GM12878 (cell line): ENCODE measurements around the gene ARHGAP26. TPM values are rescaled to one million over a fixed set of nuclear protein-coding genes. Genes with fewer than 3 reads are reported as not detected.

Source experiments
- ATAC-seq: fragments of 200-7000 bp; cut with Tn5 transposase; 3 replicates; pipeline ENCODE4 v1.9.1; 2020; ENCODE audit warnings: mild to moderate bottlenecking, moderate library complexity
- BruUV-seq: library from RNA; stranded (reverse); fragments of 400-500 nt; replicated peaks from 2 replicates; lab custom pipeline; 2021; lab: Mats Ljungman, UMichigan
- CTCF ChIA-PET: fragments of 300-600 bp; sonication (Branson Sonifier 250); formaldehyde crosslinking; extraction: SDS; loops from one replicate; lab custom pipeline; 2021; ENCODE audit warnings: inconsistent platforms; lab: Yijun Ruan, JAX
- POLR2A ChIA-PET: fragments of 350-600 bp; formaldehyde crosslinking; extraction: SDS; loops from one replicate; lab custom pipeline; 2021; ENCODE audit warnings: inconsistent platforms; lab: Charles Lee
- RAD21 ChIA-PET: fragments of 300-600 bp; sonication (Branson Sonifier 250); formaldehyde crosslinking; loops from one replicate; lab custom pipeline; 2023; ENCODE audit warnings: antibody characterized with exemption; ENCODE audit not compliant: unreplicated experiment; lab: Charles Lee
- SMC1A ChIA-PET: fragments of 300-600 bp; sonication (Branson Sonifier 250); formaldehyde crosslinking; loops from one replicate; lab custom pipeline; 2023; ENCODE audit not compliant: unreplicated experiment, uncharacterized antibody; lab: Charles Lee
- DNase-seq: peaks from one replicate; pipeline ENCODE4 v3.0.0-alpha.2; 2011; ENCODE audit warnings: low read depth, low spot score
- FAIRE-seq: peaks from 3 replicates; lab custom pipeline; 2011; peaks lifted over from hg19 to GRCh38; lab: Jason Lieb, UNC
- H2AFZ ChIP-seq: 2 replicates; pipeline ENCODE4 v1.6.0; 2011; ENCODE audit warnings: low read depth, low read length, control low read depth; ENCODE audit not compliant: control insufficient read depth
- H3K27ac ChIP-seq: 2 replicates; pipeline ENCODE4 v1.5.1; 2011; ENCODE audit warnings: control low read depth; ENCODE audit not compliant: control insufficient read depth, insufficient read depth
- H3K27me3 ChIP-seq, 2 experiments: replicated peaks in 1 of 2; 2 replicates each; pipeline versions ENCODE4 v1.6.0 to v1.6.1; 2011; ENCODE audit warnings: low read length in 1 of 2; ENCODE audit not compliant: control insufficient read depth in 2 of 2, insufficient read depth in 2 of 2
- H3K36me3 ChIP-seq, 2 experiments: 2 replicates each; pipeline ENCODE4 v1.5.1; 2011; ENCODE audit warnings: low read length in 1 of 2; ENCODE audit not compliant: control insufficient read depth in 2 of 2, insufficient read depth in 2 of 2
- H3K4me1 ChIP-seq: 2 replicates; pipeline ENCODE4 v1.6.1; 2011; ENCODE audit warnings: mild to moderate bottlenecking, low read length, moderate library complexity, mixed read lengths; ENCODE audit not compliant: control insufficient read depth, insufficient read depth
- H3K4me2 ChIP-seq: 2 replicates; pipeline ENCODE4 v1.6.0; 2011; ENCODE audit warnings: control low read depth; ENCODE audit not compliant: control insufficient read depth, insufficient read depth
- H3K4me3 ChIP-seq: fragments of 200-600 bp; sonication (generic); 2 replicates; pipeline ENCODE4 v1.5.1; 2016
- H3K79me2 ChIP-seq: 2 replicates; pipeline ENCODE4 v1.6.0; 2011; ENCODE audit warnings: low read length; ENCODE audit not compliant: control insufficient read depth, insufficient read depth
- H3K9ac ChIP-seq: 2 replicates; pipeline ENCODE4 v1.8.0; 2011; ENCODE audit warnings: low read length, control low read depth, mixed read lengths; ENCODE audit not compliant: control insufficient read depth, insufficient read depth
- H3K9me3 ChIP-seq: replicated peaks from 3 replicates; pipeline ENCODE4 v1.5.1; 2011; ENCODE audit warnings: mild to moderate bottlenecking, low read length; ENCODE audit not compliant: control insufficient read depth, insufficient read depth
- H4K20me1 ChIP-seq: 2 replicates; pipeline ENCODE4 v1.6.0; 2011; ENCODE audit not compliant: control insufficient read depth, insufficient read depth
- CBFB ChIP-seq: IDR thresholded peaks from 2 replicates; pipeline ENCODE4 v1.6.1; 2016; ENCODE audit warnings: antibody characterized with exemption, low read depth
- E2F8 ChIP-seq: fragments of 450-650 bp; IDR thresholded peaks from 2 replicates; pipeline ENCODE4 v1.6.1; 2018; ENCODE audit warnings: mild to moderate bottlenecking, low read depth, moderate library complexity; ENCODE audit not compliant: partially characterized antibody
- JUNB ChIP-seq: IDR thresholded peaks from 2 replicates; pipeline ENCODE4 v1.6.1; 2016; ENCODE audit warnings: antibody characterized with exemption, mild to moderate bottlenecking
- JUND ChIP-seq: IDR thresholded peaks from 2 replicates; pipeline ENCODE4 v1.6.1; 2012; ENCODE audit warnings: low read depth, mild to moderate bottlenecking, low read length, improper control_type of control experiment, moderate library complexity
- KDM1A ChIP-seq: fragments of 200-600 bp; sonication (generic); IDR thresholded peaks from 2 replicates; pipeline ENCODE4 v1.6.1; 2016; ENCODE audit warnings: borderline replicate concordance
- NBN ChIP-seq: fragments of 450-650 bp; IDR thresholded peaks from 2 replicates; pipeline ENCODE4 v1.6.1; 2016
- RUNX3 ChIP-seq: IDR thresholded peaks from 2 replicates; pipeline ENCODE4 v1.6.1; 2012; ENCODE audit warnings: low read length, inconsistent platforms
- STAT3 ChIP-seq: IDR thresholded peaks from 2 replicates; pipeline ENCODE4 v1.6.1; 2011; ENCODE audit warnings: low read depth, low read length, improper control_type of control experiment
- SUPT20H ChIP-seq: IDR thresholded peaks from 2 replicates; pipeline ENCODE4 v1.6.1; 2011; ENCODE audit warnings: low read depth, mild to moderate bottlenecking, low read length, moderate library complexity, borderline replicate concordance; ENCODE audit not compliant: control insufficient read depth
- SUZ12 ChIP-seq: fragments of 200-600 bp; sonication (generic); IDR thresholded peaks from one replicate; pipeline ENCODE4 v1.6.1; 2018; ENCODE audit warnings: antibody characterized with exemption, mild to moderate bottlenecking; ENCODE audit not compliant: unreplicated experiment
- ZNF622 ChIP-seq: fragments of 450-650 bp; IDR thresholded peaks from 2 replicates; pipeline ENCODE4 v1.6.1; 2017; ENCODE audit warnings: mild to moderate bottlenecking, inconsistent platforms
- WGBS: methylation state at CpG from one replicate; pipeline ENCODE4 v1.1.6; 2016; ENCODE audit warnings: low lambda C conversion rate; ENCODE audit not compliant: insufficient replicate concordance, insufficient coverage; ENCODE audit errors: missing lambda C conversion rate; 5-methylcytosine and 5-hydroxymethylcytosine counted together
- in situ Hi-C: fragments of 300-500 bp; cut with MboI; formaldehyde crosslinking; loops from 9 replicates; pipeline ENCODE4 v1.14.3; 2018; ENCODE audit warnings: mixed read lengths
- intact Hi-C: fragments of 100-400 bp; cut with micrococcal nuclease; formaldehyde crosslinking; loops from one replicate; pipeline ENCODE4 v1.14.2; 2022; ENCODE audit not compliant: unreplicated experiment
- polyA plus RNA-seq, 11 experiments: library from polyadenylated mRNA; depleted of rRNA in 4 of 11; unstranded in 6 of 11; stranded (reverse) in 5 of 11; fragments of >200 nt; fragmentation: Nextera tagmentation in 4 of 11; fragmentation: Illumina TruSeq in 1 of 11; extraction: Ambion mirVana in 4 of 11; extraction: Trizol in 1 of 11; gene quantifications; 1 replicate in 1 of 11; 2 replicates in 10 of 11; pipeline versions ENCODE4 v1.2.1 to v1.2.3, GENCODE V29; 2011 to 2016; ENCODE audit warnings: inconsistent platforms in 2 of 11, missing spikeins in 2 of 11, low read depth in 1 of 11
- total RNA-seq, 4 experiments: library from RNA; depleted of rRNA in 3 of 4; stranded (reverse); fragments of >200 nt in 3 of 4; fragmentation: Illumina TruSeq in 1 of 4; extraction: Trizol in 1 of 4; gene quantifications; 2 replicates each; pipeline versions ENCODE4 v1.2.1 to v1.2.3, GENCODE V29; 2013 to 2021

ARHGAP26 gene
- total and polyA plus RNA-seq, 10 of the 15 experiments (the other 5 are each of a cell fraction or from before 2014, with no cell fraction given), result 9.4 to 41.5 (median 19.3) TPM

- no peak for ATAC-seq
- Histone ChIP-seq H3K4me3 (no peak overlapping the region), H3K36me3 (no peaks in the 10 kb centered on the region), H3K9ac (no peak overlapping the region), H3K4me1 (no peaks in the 10 kb centered on the region), H3K27me3 (no peaks in the 10 kb centered on the region), H4K20me1 (no peaks in the 10 kb centered on the region), H3K4me2 (no peak overlapping the region), H3K79me2 (no peaks in the 10 kb centered on the region), H3K9me3 (no peaks in the 10 kb centered on the region; the same call in 2 of the 3 replicates), H2AFZ (no peak overlapping the region), H3K27ac (no peak overlapping the region)
- 45% methylated on average over 2 of the region's 2 CpGs for WGBS
- intact Hi-C loops (no loop called here), in situ Hi-C loops (no loop called here)
- ChIA-PET POLR2A (no interaction called here), SMC1A (interaction anchor here (0.7 to 1.5 kb wide), 4 partner anchors 9 to 16 kb away, joined by 3 to 4 read pairs (median 4); no protein-coding TSS in a partner anchor), CTCF (interaction anchor here (1.0 to 1.3 kb wide), 2 partner anchors 13 to 108 kb away, joined by 3 to 6 read pairs; no protein-coding TSS in a partner anchor), RAD21 (interaction anchor here (0.7 kb wide), 1 partner anchor 12 kb away, joined by 3 read pairs; no protein-coding TSS in a partner anchor)
- TF ChIP-seq ZNF622 (no peak), JUND (no peak), CBFB (no peak), RUNX3 (no peak), E2F8 (no peak), STAT3 (no peak), SUPT20H (no peak), JUNB (no peak), SUZ12 (no peak), KDM1A (no peak), NBN (no peak)
- DNase-seq, result no peak
- no peak for FAIRE-seq
- BruUV-seq, result no TSS peak
Measured at GRCh38 chr5:142821034-142821732, 51.0 kb downstream of the ARHGAP26 start.
